SJCRH30 (cell line): Measurements from ENCODE around the gene ARMC10. TPM values are rescaled to one million over a fixed set of nuclear protein-coding genes. Genes with fewer than 3 reads are reported as not detected.
A peak's percentile ranks its signal among the peaks of the same experiment; 100 is the strongest.
"Not testable (repeated sequence)": the region's sequence is repeated elsewhere in the genome, so short reads cannot be mapped to it uniquely, and the experiment has no call there.

Source experiments
- DNase-seq, 2 experiments: peaks; one replicate each; pipeline ENCODE4 v3.0.0-alpha.2; 2015 to 2020
- H3K27ac ChIP-seq: fragments of 250-450 bp; sonication (Bioruptor Pico); 2 replicates; pipeline ENCODE4 v1.5.1; 2020; ENCODE audit warnings: mild to moderate bottlenecking, moderate library complexity
- H3K27me3 ChIP-seq: fragments of 250-450 bp; sonication (Bioruptor Pico); 2 replicates; pipeline ENCODE4 v1.5.1; 2020; ENCODE audit warnings: mild to moderate bottlenecking, moderate library complexity
- H3K36me3 ChIP-seq: fragments of 250-450 bp; sonication (Bioruptor Pico); 2 replicates; pipeline ENCODE4 v1.5.1; 2020; ENCODE audit warnings: mild to moderate bottlenecking, moderate library complexity
- H3K4me1 ChIP-seq: fragments of 250-450 bp; sonication (Bioruptor Pico); 2 replicates; pipeline ENCODE4 v1.5.1; 2020; ENCODE audit warnings: mild to moderate bottlenecking, moderate library complexity
- H3K4me3 ChIP-seq: fragments of 250-450 bp; sonication (Bioruptor Pico); 2 replicates; pipeline ENCODE4 v1.5.1; 2020; ENCODE audit warnings: mild to moderate bottlenecking, moderate library complexity
- H3K9me3 ChIP-seq: fragments of 250-450 bp; sonication (Bioruptor Pico); replicated peaks from 2 replicates; pipeline ENCODE4 v1.5.1; 2020; ENCODE audit warnings: mild to moderate bottlenecking, moderate library complexity
- total RNA-seq: library from RNA; depleted of rRNA; stranded (reverse); fragments of >200 nt; shearing (Covaris generic); gene quantifications from 2 replicates; pipeline ENCODE4 v1.2.3, GENCODE V29; 2014

The ARMC10 gene
- total RNA-seq, 1 experiment from 2014 or later: 31.2 TPM

GRCh38 chr7:103124429-103124979 lies 49.6 kb downstream of the ARMC10 start:
- no peaks in the 10 kb centered on the region for H3K9me3 ChIP-seq
- H3K4me1 ChIP-seq: no peaks in the 10 kb centered on the region
- no peaks in the 10 kb centered on the region for H3K27me3 ChIP-seq
- H3K27ac ChIP-seq: no peak overlapping the region
- H3K36me3 ChIP-seq: peaks cover 17% of the 10 kb centered on the region
- no peak overlapping the region for H3K4me3 ChIP-seq
- DNase-seq: no peak

- Histone ChIP-seq H3K9me3 (no peaks in the 10 kb centered on the region), H3K4me1 (no peaks in the 10 kb centered on the region), H3K27ac (no peak overlapping the region), H3K36me3 (peaks cover 11% of the 10 kb centered on the region), H3K27me3 (no peaks in the 10 kb centered on the region), H3K4me3 (no peak overlapping the region)
- DNase-seq: no peak
These were observed 52.1 kb downstream of the ARMC10 start for GRCh38 chr7:103127006-103127405.

- H3K36me3 ChIP-seq: peaks cover 11% of the 10 kb centered on the region
- 0 out of 2 replicates have a peak, but pooled peaks cover 4% of the 10 kb centered on the region for H3K4me1 ChIP-seq
- no peaks in the 10 kb centered on the region for H3K9me3 ChIP-seq
- no peak for DNase-seq
- H3K27me3 ChIP-seq: no peaks in the 10 kb centered on the region
- no peak overlapping the region for H3K27ac ChIP-seq
- no peak overlapping the region for H3K4me3 ChIP-seq
These were observed 55.0 kb downstream of the ARMC10 start for GRCh38 chr7:103129702-103130549.

- no peak overlapping the region for H3K27ac ChIP-seq
- H3K4me3 ChIP-seq: no peak overlapping the region
- H3K9me3 ChIP-seq: no peaks in the 10 kb centered on the region
- peaks cover 8% of the 10 kb centered on the region for H3K36me3 ChIP-seq
- 0 out of 2 replicates have a peak, but pooled peaks cover 4% of the 10 kb centered on the region for H3K4me1 ChIP-seq
- no peak for DNase-seq
- no peaks in the 10 kb centered on the region for H3K27me3 ChIP-seq
These were observed 56.1 kb downstream of the ARMC10 start for GRCh38 chr7:103130901-103131624.

GRCh38 chr7:103132995-103133688 lies 58.2 kb downstream of the ARMC10 start:
- Histone ChIP-seq H3K4me3 (no peak overlapping the region), H3K27me3 (no peaks in the 10 kb centered on the region), H3K36me3 (0 out of 2 replicates have a peak, but pooled peaks cover 2% of the 10 kb centered on the region), H3K9me3 (no peaks in the 10 kb centered on the region), H3K4me1 (0 out of 2 replicates have a peak, but pooled peaks cover 4% of the 10 kb centered on the region), H3K27ac (no peak overlapping the region)
- no peak for DNase-seq

GRCh38 chr7:103134836-103135554 lies 60.1 kb downstream of the ARMC10 start:
- H3K36me3 ChIP-seq: no peaks in the 10 kb centered on the region
- no peak overlapping the region for H3K27ac ChIP-seq
- H3K4me3 ChIP-seq: no peak overlapping the region
- no peak for DNase-seq
- no peaks in the 10 kb centered on the region; the same call in 1 of the 2 replicates for H3K9me3 ChIP-seq
- 0 out of 2 replicates have a peak, but pooled peaks cover 4% of the 10 kb centered on the region for H3K4me1 ChIP-seq
- H3K27me3 ChIP-seq: no peaks in the 10 kb centered on the region

- DNase-seq: no peak
- no peaks in the 10 kb centered on the region; the same call in 1 of the 2 replicates for H3K9me3 ChIP-seq
- H3K4me3 ChIP-seq: no peak overlapping the region
- no peaks in the 10 kb centered on the region for H3K27me3 ChIP-seq
- no peaks in the 10 kb centered on the region; the same call in 1 of the 2 replicates for H3K4me1 ChIP-seq
- no peak overlapping the region for H3K27ac ChIP-seq
- H3K36me3 ChIP-seq: no peaks in the 10 kb centered on the region
These were observed 65.1 kb downstream of the ARMC10 start for GRCh38 chr7:103140061-103140460.

- Histone ChIP-seq H3K27me3 (no peaks in the 10 kb centered on the region), H3K27ac (no peak overlapping the region), H3K4me3 (no peak overlapping the region), H3K9me3 (no peaks in the 10 kb centered on the region; the same call in 1 of the 2 replicates), H3K4me1 (no peaks in the 10 kb centered on the region; the same call in 1 of the 2 replicates), H3K36me3 (no peaks in the 10 kb centered on the region)
- DNase-seq: no peak
These were observed 65.7 kb downstream of the ARMC10 start for GRCh38 chr7:103140685-103141084.

GRCh38 chr7:103141753-103142404 lies 66.9 kb downstream of the ARMC10 start:
- no peaks in the 10 kb centered on the region; the same call in 1 of the 2 replicates for H3K4me1 ChIP-seq
- H3K9me3 ChIP-seq: no peaks in the 10 kb centered on the region; the same call in 1 of the 2 replicates
- H3K27me3 ChIP-seq: no peaks in the 10 kb centered on the region
- no peak overlapping the region for H3K4me3 ChIP-seq
- H3K27ac ChIP-seq: no peak overlapping the region
- peak; percentile 28 to 45 for DNase-seq
- H3K36me3 ChIP-seq: no peaks in the 10 kb centered on the region

- no peak for DNase-seq
- H3K36me3 ChIP-seq: no peaks in the 10 kb centered on the region
- H3K4me3 ChIP-seq: no peak overlapping the region
- H3K27me3 ChIP-seq: no peaks in the 10 kb centered on the region
- H3K9me3 ChIP-seq: no peaks in the 10 kb centered on the region; the same call in 1 of the 2 replicates
- no peak overlapping the region for H3K27ac ChIP-seq
- H3K4me1 ChIP-seq: peaks cover 3% of the 10 kb centered on the region; the same call in 1 of the 2 replicates
These were observed 67.6 kb downstream of the ARMC10 start for GRCh38 chr7:103142494-103142893.

GRCh38 chr7:103143868-103144267 lies 68.9 kb downstream of the ARMC10 start:
- Histone ChIP-seq H3K4me1 (peaks cover 3% of the 10 kb centered on the region; the same call in 1 of the 2 replicates), H3K36me3 (no peaks in the 10 kb centered on the region), H3K4me3 (no peak overlapping the region)

GRCh38 chr7:103144754-103145153 lies 69.8 kb downstream of the ARMC10 start:
- H3K36me3 ChIP-seq, H3K27ac ChIP-seq, H3K4me1 ChIP-seq, DNase-seq, H3K27me3 ChIP-seq, H3K9me3 ChIP-seq, H3K4me3 ChIP-seq: not testable (repeated sequence)

More at GRCh38 chr7:103143868-103144267, 68.9 kb downstream of the ARMC10 start:
- DNase-seq: no peak
- Histone ChIP-seq H3K9me3 (no peaks in the 10 kb centered on the region; the same call in 1 of the 2 replicates), H3K27me3 (no peaks in the 10 kb centered on the region), H3K27ac (no peak overlapping the region)
